GM12872 (cell line): ENCODE measurements around the gene FAM222A.

Experiments
- TF ChIP-seq, protein P1 (sequence below): IDR thresholded peaks from 3 replicates; pipeline ENCODE4 v1.5.1; 2011; ENCODE audit warnings: low read depth, mild to moderate bottlenecking, low read length, moderate library complexity; ENCODE audit not compliant: insufficient read depth

FAM222A gene

DNA sequence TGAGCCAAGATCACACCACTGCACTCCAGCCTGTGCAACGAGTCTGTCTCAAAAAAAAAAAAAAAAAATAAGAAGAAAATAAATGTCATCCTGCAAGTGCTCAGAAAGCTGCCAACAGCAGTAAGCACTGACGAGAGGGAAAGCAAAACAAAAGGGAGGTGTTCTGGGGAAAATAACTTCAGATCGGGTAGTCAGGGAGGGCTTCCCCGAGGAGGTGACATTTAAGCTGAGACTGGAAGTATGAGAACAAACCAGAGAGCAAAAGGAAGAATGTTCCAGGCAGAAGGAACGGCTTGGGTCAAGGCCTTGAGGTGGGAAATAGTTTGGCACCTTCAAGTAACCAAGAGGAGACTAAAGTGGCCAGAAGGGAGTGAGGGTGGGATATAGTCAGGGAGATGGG, 4.7 kb upstream of the FAM222A start:
- TF ChIP-seq, protein P1, sequence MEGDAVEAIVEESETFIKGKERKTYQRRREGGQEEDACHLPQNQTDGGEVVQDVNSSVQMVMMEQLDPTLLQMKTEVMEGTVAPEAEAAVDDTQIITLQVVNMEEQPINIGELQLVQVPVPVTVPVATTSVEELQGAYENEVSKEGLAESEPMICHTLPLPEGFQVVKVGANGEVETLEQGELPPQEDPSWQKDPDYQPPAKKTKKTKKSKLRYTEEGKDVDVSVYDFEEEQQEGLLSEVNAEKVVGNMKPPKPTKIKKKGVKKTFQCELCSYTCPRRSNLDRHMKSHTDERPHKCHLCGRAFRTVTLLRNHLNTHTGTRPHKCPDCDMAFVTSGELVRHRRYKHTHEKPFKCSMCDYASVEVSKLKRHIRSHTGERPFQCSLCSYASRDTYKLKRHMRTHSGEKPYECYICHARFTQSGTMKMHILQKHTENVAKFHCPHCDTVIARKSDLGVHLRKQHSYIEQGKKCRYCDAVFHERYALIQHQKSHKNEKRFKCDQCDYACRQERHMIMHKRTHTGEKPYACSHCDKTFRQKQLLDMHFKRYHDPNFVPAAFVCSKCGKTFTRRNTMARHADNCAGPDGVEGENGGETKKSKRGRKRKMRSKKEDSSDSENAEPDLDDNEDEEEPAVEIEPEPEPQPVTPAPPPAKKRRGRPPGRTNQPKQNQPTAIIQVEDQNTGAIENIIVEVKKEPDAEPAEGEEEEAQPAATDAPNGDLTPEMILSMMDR = no peak

- TF ChIP-seq, protein P1 = no peak
Measured at GRCh38 chr12:109709401-109709991, 4.1 kb upstream of the FAM222A start.

- TF ChIP-seq, protein P1 = no peak
Measured at GRCh38 chr12:109710205-109710746, 3.3 kb upstream of the FAM222A start.

- TF ChIP-seq, protein P1 = no peak
Measured at GRCh38 chr12:109710747-109711595, 2.7 kb upstream of the FAM222A start.

- TF ChIP-seq, protein P1 = no peak
Measured at GRCh38 chr12:109711596-109712461, 1.8 kb upstream of the FAM222A start.

DNA sequence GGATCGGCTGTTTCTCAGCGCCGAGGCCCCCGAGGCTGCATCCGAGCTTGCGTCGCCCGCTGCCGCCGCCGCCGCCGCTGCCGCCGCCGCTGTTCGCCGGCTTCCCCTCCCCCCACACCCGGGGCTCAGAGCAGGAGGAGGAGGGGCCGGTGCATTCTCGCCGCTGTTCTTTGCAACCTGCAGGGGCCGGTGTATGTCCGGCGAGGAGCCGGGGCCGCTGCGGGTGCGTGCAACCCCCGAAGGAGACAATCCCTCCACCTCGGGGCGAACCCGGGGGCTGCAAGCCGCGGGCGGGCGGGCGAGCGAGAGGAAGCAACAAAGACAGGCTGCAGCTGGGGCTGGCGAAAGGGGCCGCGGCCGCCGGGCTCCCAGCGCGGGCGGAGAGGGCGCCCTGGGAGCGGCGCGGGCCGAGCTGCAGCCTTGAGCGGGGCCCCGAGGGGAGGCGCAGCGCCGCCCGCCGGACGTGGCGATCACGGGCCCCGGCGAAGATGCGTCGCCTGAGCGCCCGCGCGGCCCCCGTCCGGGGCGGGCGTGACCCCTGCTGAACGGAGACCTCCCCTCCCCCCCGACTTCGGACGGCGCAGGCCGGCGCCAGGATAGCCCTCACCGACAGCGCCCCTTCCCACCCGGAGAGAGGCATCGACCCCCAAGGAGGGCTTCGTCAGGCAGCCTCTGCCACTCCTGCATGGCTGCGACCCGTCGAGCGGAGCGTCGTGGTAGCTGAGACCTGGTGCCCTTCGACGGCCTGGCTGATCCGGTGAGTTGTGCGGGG, 702 bp downstream of the FAM222A start:
- TF ChIP-seq, protein P1 = 0 out of 3 replicates have a peak, but pooled peaks have one; percentile 7
